HepG2 (cell line): ENCODE results near the gene LZTS2. TPM values are rescaled to one million over a fixed set of nuclear protein-coding genes. Genes with fewer than 3 reads are reported as not detected.
A peak's percentile ranks its signal among the peaks of the same experiment; 100 is the strongest.

Source experiments
- CHD2 ChIP-seq: IDR thresholded peaks from 2 replicates; pipeline ENCODE4 v1.6.1; 2011; ENCODE audit warnings: low read depth, low read length, improper control_type of control experiment
- GPN1 ChIP-seq: sonication (generic); formaldehyde crosslinking; IDR thresholded peaks from 2 replicates; pipeline ENCODE4 v1.5.1; 2020; ENCODE audit warnings: missing genetic modification reagents, borderline replicate concordance
- GTF2F1 ChIP-seq: fragments of 150-350 bp; IDR thresholded peaks from 2 replicates; pipeline ENCODE4 v1.6.1; 2014; ENCODE audit warnings: low read length
- HOXA7 ChIP-seq: sonication (generic); formaldehyde crosslinking; IDR thresholded peaks from 2 replicates; pipeline ENCODE4 v1.8.1; 2022; ENCODE audit warnings: mild to moderate bottlenecking, missing genetic modification reagents, moderate library complexity
- ISX ChIP-seq: sonication (generic); formaldehyde crosslinking; conservative IDR thresholded peaks from 2 replicates; pipeline ENCODE4 v1.5.0; 2020; ENCODE audit warnings: missing genetic modification reagents
- KDM1A ChIP-seq: IDR thresholded peaks from 2 replicates; pipeline ENCODE4 v1.6.1; 2016; ENCODE audit warnings: missing compliant biosample characterization
- KDM3A ChIP-seq: IDR thresholded peaks from 2 replicates; pipeline ENCODE4 v1.6.1; 2018; ENCODE audit warnings: low read depth, missing compliant biosample characterization
- TCF7L2 ChIP-seq: IDR thresholded peaks from 2 replicates; pipeline ENCODE4 v1.6.1; 2011; ENCODE audit warnings: mild to moderate bottlenecking, low read depth, low read length, moderate library complexity
- ZNF224 ChIP-seq: sonication (generic); formaldehyde crosslinking; IDR thresholded peaks from 2 replicates; pipeline ENCODE4 v1.5.0; 2020; ENCODE audit warnings: mild to moderate bottlenecking, missing genetic modification reagents
- ZNF274 ChIP-seq: sonication (generic); formaldehyde crosslinking; IDR thresholded peaks from 2 replicates; pipeline ENCODE4 v1.5.1; 2020; ENCODE audit warnings: mild to moderate bottlenecking, missing genetic modification reagents
- ZNF282 ChIP-seq: fragments of 450-650 bp; IDR thresholded peaks from 2 replicates; pipeline ENCODE4 v1.6.1; 2018; ENCODE audit not compliant: partially characterized antibody
- ZNF317 ChIP-seq: sonication (generic); formaldehyde crosslinking; IDR thresholded peaks from 2 replicates; pipeline ENCODE4 v1.5.0; 2020; ENCODE audit warnings: mild to moderate bottlenecking, missing genetic modification reagents
- ZNF678 ChIP-seq: sonication (generic); formaldehyde crosslinking; IDR thresholded peaks from 2 replicates; pipeline ENCODE4 v1.4.0; 2020; ENCODE audit warnings: mild to moderate bottlenecking, missing genetic modification reagents
- ZNF790 ChIP-seq: sonication (generic); formaldehyde crosslinking; IDR thresholded peaks from 2 replicates; pipeline ENCODE4 v1.8.0; 2022; ENCODE audit warnings: missing genetic modification reagents, mild to moderate bottlenecking, borderline replicate concordance
- ZNF879 ChIP-seq: sonication (generic); formaldehyde crosslinking; IDR thresholded peaks from 2 replicates; pipeline ENCODE4 v1.8.1; 2023; ENCODE audit warnings: missing genetic modification reagents
- polyA plus RNA-seq, 8 experiments: library from polyadenylated mRNA; depleted of rRNA in 3 of 8; stranded (reverse) in 7 of 8; unstranded in 1 of 8; fragments of >200 nt; fragmentation: Illumina TruSeq in 4 of 8; extraction: Trizol in 4 of 8; gene quantifications; 2 replicates each; pipeline versions ENCODE4 v1.2.1 to v1.2.3, GENCODE V29; 2011 to 2016; ENCODE audit warnings: low read depth in 4 of 8, missing spikeins in 1 of 8, mixed read lengths in 1 of 8; ENCODE audit not compliant: insufficient read depth in 1 of 8
- total RNA-seq, 5 experiments: library from RNA; depleted of rRNA; stranded (reverse); fragments of >200 nt; fragmentation: Illumina TruSeq; extraction: Trizol; gene quantifications; 2 replicates each; pipeline ENCODE4 v1.2.3, GENCODE V29; 2016; ENCODE audit warnings: low read depth in 1 of 5
- TF ChIP-seq, protein P1 (sequence below): sonication (generic); formaldehyde crosslinking; IDR thresholded peaks from 2 replicates; pipeline ENCODE4 v1.5.0; 2020; ENCODE audit warnings: mild to moderate bottlenecking, missing genetic modification reagents
- TF ChIP-seq, protein P2 (sequence below): sonication (generic); formaldehyde crosslinking; IDR thresholded peaks from 2 replicates; pipeline ENCODE4 v1.4.0; 2020; ENCODE audit warnings: missing genetic modification reagents
- TF ChIP-seq, protein P3 (sequence below): sonication (generic); formaldehyde crosslinking; IDR thresholded peaks from 2 replicates; pipeline ENCODE4 v1.4.0; 2020; ENCODE audit warnings: missing genetic modification reagents
- TF ChIP-seq, protein P4 (sequence below): sonication (generic); formaldehyde crosslinking; IDR thresholded peaks from 2 replicates; pipeline ENCODE4 v1.4.0; 2020; ENCODE audit warnings: mild to moderate bottlenecking, missing genetic modification reagents

LZTS2 gene
- total and polyA plus RNA-seq, 2 of the 13 experiments (the other 11 are each of a cell fraction or from before 2014, with no cell fraction given), result 43.6 to 65.6 TPM

DNA sequence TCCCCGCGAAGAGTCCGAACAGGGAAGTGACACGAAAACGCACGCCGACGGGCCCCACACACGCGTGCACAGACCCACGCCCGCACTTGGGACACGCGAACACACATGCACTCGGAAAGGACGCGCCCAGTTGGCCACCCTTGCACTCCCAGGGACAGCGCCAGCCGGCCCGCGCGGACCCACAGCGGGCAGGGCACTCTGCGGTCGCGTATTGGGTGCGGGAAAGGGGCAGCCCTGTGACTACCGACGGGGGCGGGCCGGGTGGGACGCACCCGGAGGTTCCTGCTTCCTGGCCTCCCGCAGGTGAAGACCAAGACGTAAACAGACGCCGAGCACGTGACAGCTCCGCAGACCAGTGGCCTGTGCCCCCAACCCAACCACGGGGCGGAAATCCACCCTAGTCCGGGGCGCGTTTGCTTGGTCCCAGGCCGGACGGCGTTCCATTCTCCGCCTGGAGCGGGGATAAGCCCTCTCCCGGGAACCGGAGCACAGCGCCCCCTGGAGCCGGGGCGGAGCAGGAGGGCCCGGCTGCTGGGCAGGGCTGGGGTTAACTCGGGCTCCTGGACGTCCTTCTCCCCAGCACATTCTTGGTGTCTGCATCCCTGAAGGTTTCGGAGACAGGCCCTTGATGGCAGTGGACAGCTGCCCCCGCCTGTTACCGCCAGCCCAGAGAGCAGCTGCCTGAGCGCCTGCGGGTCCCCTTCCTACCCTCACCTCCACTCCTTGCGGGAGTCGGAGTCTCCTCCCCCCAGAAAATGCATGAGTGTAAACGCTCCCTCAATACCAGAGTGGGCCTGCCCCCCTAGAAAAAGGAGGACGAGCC, 2.0 kb upstream of the LZTS2 start (continued):
- TF ChIP-seq, protein P1, sequence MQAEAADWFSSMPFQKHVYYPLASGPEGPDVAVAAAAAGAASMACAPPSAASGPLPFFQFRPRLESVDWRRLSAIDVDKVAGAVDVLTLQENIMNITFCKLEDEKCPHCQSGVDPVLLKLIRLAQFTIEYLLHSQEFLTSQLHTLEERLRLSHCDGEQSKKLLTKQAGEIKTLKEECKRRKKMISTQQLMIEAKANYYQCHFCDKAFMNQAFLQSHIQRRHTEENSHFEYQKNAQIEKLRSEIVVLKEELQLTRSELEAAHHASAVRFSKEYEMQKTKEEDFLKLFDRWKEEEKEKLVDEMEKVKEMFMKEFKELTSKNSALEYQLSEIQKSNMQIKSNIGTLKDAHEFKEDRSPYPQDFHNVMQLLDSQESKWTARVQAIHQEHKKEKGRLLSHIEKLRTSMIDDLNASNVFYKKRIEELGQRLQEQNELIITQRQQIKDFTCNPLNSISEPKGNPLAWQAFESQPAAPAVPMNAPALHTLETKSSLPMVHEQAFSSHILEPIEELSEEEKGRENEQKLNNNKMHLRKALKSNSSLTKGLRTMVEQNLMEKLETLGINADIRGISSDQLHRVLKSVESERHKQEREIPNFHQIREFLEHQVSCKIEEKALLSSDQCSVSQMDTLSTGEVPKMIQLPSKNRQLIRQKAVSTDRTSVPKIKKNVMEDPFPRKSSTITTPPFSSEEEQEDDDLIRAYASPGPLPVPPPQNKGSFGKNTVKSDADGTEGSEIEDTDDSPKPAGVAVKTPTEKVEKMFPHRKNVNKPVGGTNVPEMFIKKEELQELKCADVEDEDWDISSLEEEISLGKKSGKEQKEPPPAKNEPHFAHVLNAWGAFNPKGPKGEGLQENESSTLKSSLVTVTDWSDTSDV (CRISPR knock-in tag), result peak; percentile 66; the same call in 1 of the 2 replicates
- TF ChIP-seq ZNF274 (CRISPR knock-in tag) (no peak; the same call in 1 of the 2 replicates), ZNF879 (CRISPR knock-in tag) (no peak), TCF7L2 (no peak), ISX (CRISPR knock-in tag) (no peak), ZNF678 (CRISPR knock-in tag) (0 out of 2 replicates have a peak, but pooled peaks have one; percentile 6), HOXA7 (CRISPR knock-in tag) (no peak), ZNF224 (CRISPR knock-in tag) (no peak), KDM3A (CRISPR knock-in tag) (peak; percentile 24; the same call in 1 of the 2 replicates), GTF2F1 (no peak), ZNF790 (no peak; the same call in 1 of the 2 replicates), ZNF317 (CRISPR knock-in tag) (no peak), GPN1 (no peak), CHD2 (no peak), KDM1A (CRISPR knock-in tag) (peak; percentile 23; the same call in 1 of the 2 replicates), ZNF282 (no peak)
- TF ChIP-seq, protein P2, sequence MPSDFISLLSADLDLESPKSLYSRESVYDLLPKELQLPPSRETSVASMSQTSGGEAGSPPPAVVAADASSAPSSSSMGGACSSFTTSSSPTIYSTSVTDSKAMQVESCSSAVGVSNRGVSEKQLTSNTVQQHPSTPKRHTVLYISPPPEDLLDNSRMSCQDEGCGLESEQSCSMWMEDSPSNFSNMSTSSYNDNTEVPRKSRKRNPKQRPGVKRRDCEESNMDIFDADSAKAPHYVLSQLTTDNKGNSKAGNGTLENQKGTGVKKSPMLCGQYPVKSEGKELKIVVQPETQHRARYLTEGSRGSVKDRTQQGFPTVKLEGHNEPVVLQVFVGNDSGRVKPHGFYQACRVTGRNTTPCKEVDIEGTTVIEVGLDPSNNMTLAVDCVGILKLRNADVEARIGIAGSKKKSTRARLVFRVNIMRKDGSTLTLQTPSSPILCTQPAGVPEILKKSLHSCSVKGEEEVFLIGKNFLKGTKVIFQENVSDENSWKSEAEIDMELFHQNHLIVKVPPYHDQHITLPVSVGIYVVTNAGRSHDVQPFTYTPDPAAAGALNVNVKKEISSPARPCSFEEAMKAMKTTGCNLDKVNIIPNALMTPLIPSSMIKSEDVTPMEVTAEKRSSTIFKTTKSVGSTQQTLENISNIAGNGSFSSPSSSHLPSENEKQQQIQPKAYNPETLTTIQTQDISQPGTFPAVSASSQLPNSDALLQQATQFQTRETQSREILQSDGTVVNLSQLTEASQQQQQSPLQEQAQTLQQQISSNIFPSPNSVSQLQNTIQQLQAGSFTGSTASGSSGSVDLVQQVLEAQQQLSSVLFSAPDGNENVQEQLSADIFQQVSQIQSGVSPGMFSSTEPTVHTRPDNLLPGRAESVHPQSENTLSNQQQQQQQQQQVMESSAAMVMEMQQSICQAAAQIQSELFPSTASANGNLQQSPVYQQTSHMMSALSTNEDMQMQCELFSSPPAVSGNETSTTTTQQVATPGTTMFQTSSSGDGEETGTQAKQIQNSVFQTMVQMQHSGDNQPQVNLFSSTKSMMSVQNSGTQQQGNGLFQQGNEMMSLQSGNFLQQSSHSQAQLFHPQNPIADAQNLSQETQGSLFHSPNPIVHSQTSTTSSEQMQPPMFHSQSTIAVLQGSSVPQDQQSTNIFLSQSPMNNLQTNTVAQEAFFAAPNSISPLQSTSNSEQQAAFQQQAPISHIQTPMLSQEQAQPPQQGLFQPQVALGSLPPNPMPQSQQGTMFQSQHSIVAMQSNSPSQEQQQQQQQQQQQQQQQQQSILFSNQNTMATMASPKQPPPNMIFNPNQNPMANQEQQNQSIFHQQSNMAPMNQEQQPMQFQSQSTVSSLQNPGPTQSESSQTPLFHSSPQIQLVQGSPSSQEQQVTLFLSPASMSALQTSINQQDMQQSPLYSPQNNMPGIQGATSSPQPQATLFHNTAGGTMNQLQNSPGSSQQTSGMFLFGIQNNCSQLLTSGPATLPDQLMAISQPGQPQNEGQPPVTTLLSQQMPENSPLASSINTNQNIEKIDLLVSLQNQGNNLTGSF, result no peak
- TF ChIP-seq, protein P3, sequence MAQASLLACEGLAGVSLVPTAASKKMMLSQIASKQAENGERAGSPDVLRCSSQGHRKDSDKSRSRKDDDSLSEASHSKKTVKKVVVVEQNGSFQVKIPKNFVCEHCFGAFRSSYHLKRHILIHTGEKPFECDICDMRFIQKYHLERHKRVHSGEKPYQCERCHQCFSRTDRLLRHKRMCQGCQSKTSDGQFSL (CRISPR knock-in tag), result no peak
- TF ChIP-seq, protein P4, sequence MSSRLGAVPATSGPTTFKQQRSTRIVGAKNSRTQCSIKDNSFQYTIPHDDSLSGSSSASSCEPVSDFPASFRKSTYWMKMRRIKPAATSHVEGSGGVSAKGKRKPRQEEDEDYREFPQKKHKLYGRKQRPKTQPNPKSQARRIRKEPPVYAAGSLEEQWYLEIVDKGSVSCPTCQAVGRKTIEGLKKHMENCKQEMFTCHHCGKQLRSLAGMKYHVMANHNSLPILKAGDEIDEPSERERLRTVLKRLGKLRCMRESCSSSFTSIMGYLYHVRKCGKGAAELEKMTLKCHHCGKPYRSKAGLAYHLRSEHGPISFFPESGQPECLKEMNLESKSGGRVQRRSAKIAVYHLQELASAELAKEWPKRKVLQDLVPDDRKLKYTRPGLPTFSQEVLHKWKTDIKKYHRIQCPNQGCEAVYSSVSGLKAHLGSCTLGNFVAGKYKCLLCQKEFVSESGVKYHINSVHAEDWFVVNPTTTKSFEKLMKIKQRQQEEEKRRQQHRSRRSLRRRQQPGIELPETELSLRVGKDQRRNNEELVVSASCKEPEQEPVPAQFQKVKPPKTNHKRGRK (CRISPR knock-in tag), result no peak
